Vagina (tissue), 2 donors: Measurements from ENCODE around the gene DET1.

Experiments used
- POLR2A ChIP-seq, 2 donors: fragments of 450-650 bp; IDR thresholded peaks; one replicate each; pipeline ENCODE4 v1.6.1; 2017; ENCODE audit warnings: antibody characterized with exemption in 2 of 2, mild to moderate bottlenecking in 2 of 2, moderate library complexity in 2 of 2
- TF ChIP-seq, protein P1 (sequence below), 3 experiments: fragments of 450-650 bp in 2 of 3; fragments of 200-600 bp in 1 of 3; sonication (generic) in 1 of 3; IDR thresholded peaks; one replicate each; pipeline ENCODE4 v1.5.1; 2017 to 2019; ENCODE audit warnings: antibody characterized with exemption in 3 of 3, mild to moderate bottlenecking in 2 of 3, moderate library complexity in 2 of 3

- TF ChIP-seq, protein P1, sequence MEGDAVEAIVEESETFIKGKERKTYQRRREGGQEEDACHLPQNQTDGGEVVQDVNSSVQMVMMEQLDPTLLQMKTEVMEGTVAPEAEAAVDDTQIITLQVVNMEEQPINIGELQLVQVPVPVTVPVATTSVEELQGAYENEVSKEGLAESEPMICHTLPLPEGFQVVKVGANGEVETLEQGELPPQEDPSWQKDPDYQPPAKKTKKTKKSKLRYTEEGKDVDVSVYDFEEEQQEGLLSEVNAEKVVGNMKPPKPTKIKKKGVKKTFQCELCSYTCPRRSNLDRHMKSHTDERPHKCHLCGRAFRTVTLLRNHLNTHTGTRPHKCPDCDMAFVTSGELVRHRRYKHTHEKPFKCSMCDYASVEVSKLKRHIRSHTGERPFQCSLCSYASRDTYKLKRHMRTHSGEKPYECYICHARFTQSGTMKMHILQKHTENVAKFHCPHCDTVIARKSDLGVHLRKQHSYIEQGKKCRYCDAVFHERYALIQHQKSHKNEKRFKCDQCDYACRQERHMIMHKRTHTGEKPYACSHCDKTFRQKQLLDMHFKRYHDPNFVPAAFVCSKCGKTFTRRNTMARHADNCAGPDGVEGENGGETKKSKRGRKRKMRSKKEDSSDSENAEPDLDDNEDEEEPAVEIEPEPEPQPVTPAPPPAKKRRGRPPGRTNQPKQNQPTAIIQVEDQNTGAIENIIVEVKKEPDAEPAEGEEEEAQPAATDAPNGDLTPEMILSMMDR (IDR thresholded peaks at IDR 0.05) = no peak
- no peak for TF ChIP-seq POLR2A (IDR thresholded peaks at IDR 0.05)
These were observed 49.2 kb downstream of the DET1 start for GRCh38 chr15:88497109-88497765.
